ENCODE results near the gene BCL6B. TPM values are rescaled to one million over a fixed set of nuclear protein-coding genes. Genes with fewer than 3 reads are reported as not detected.

Gene BCL6B
- total RNA-seq, 6 experiments from 2014 or later: not detected

GRCh38 chr17:6998855-6999508 lies 23.9 kb upstream of the BCL6B start:
- Mint-ChIP-seq H3K4me1 (ENCODE audit: low read depth) (peaks cover 7% of the 10 kb centered on the region), H3K9me3 (no peaks in the 10 kb centered on the region), H3K4me3 (no peak overlapping the region), H3K36me3 (ENCODE audit: low read depth) (peaks cover 20% of the 10 kb centered on the region), H3K27me3 (ENCODE audit: insufficient read depth) (peaks cover 1% of the 10 kb centered on the region; the same call in 1 of the 2 replicates), H3K27ac (no peak overlapping the region)
- DNase-seq: no peak
- TF ChIP-seq, protein P1, sequence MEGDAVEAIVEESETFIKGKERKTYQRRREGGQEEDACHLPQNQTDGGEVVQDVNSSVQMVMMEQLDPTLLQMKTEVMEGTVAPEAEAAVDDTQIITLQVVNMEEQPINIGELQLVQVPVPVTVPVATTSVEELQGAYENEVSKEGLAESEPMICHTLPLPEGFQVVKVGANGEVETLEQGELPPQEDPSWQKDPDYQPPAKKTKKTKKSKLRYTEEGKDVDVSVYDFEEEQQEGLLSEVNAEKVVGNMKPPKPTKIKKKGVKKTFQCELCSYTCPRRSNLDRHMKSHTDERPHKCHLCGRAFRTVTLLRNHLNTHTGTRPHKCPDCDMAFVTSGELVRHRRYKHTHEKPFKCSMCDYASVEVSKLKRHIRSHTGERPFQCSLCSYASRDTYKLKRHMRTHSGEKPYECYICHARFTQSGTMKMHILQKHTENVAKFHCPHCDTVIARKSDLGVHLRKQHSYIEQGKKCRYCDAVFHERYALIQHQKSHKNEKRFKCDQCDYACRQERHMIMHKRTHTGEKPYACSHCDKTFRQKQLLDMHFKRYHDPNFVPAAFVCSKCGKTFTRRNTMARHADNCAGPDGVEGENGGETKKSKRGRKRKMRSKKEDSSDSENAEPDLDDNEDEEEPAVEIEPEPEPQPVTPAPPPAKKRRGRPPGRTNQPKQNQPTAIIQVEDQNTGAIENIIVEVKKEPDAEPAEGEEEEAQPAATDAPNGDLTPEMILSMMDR (IDR thresholded peaks at IDR 0.05): no peak

DNA sequence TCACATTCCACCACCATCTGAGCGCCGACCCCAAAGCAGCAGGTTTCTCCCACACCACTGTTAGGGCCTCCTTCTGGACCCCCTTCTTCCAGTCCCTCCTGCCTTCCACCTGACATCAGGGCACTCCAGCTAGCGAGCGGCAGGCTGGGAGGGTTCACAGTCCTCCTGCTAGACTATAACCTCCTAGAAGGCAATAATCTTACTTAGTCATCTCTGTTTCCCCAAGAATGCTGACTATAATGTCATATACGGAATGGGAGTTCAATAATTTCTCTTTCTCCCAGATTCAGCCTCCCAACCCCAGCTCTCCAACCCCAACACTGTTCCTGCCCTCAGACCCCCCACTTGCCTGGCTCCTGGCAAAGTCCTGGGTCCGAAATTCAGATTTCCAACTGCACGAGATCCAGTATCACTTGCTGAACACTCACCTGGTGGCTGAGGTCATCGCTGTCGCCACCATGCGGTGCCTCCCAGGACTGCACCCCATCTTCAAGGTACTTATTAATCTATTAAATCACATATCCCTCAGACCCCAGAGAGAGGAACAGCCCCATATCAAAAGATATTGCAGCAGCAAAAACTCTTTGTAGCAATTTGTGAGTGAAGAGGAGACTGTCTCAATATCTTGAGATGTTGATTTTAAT lies 21.4 kb upstream of the BCL6B start:
- no peak for DNase-seq
- Mint-ChIP-seq H3K4me3 (no peak overlapping the region), H3K9me3 (no peaks in the 10 kb centered on the region), H3K36me3 (ENCODE audit: low read depth) (peaks cover 20% of the 10 kb centered on the region), H3K27me3 (ENCODE audit: insufficient read depth) (peaks cover 1% of the 10 kb centered on the region), H3K4me1 (ENCODE audit: low read depth) (peaks cover 5% of the 10 kb centered on the region; the same call in 1 of the 2 replicates), H3K27ac (no peak overlapping the region)
- TF ChIP-seq, protein P1 (IDR thresholded peaks at IDR 0.05): peak; percentile 75

GRCh38 chr17:7002288-7003047 lies 20.4 kb upstream of the BCL6B start:
- H3K27ac Mint-ChIP-seq: no peak overlapping the region
- no peak for DNase-seq
- H3K36me3 Mint-ChIP-seq (ENCODE audit: low read depth): peaks cover 14% of the 10 kb centered on the region
- TF ChIP-seq, protein P1 (IDR thresholded peaks at IDR 0.05): no peak
- peaks cover 1% of the 10 kb centered on the region for H3K27me3 Mint-ChIP-seq (ENCODE audit: insufficient read depth)
- H3K4me3 Mint-ChIP-seq: no peak overlapping the region
- H3K9me3 Mint-ChIP-seq: no peaks in the 10 kb centered on the region
- peaks cover 5% of the 10 kb centered on the region; the same call in 1 of the 2 replicates for H3K4me1 Mint-ChIP-seq (ENCODE audit: low read depth)

DNA sequence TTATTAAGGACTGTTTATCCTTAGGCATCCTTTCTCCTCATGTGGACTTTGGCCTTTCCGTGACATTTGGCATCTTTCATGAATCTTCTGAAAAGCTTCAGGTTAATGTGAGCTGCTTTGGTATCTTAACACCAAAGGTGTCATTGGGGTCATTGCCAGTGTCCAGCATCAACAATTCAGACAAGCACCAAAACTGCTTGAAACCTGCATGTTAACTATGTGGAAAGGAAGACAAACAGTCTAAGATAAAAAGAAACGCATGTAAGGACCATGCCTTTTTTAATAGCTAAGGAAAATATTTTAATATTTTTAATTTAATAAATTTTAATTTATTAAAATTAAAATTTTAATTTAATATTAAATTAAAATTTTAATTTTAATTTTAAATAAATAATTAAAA lies 19.1 kb upstream of the BCL6B start:
- TF ChIP-seq, protein P1 (IDR thresholded peaks at IDR 0.05): no peak
- DNase-seq: no peak
- H3K4me3 Mint-ChIP-seq: no peak overlapping the region
- peaks cover 5% of the 10 kb centered on the region; the same call in 1 of the 2 replicates for H3K4me1 Mint-ChIP-seq (ENCODE audit: low read depth)
- no peaks in the 10 kb centered on the region for H3K9me3 Mint-ChIP-seq
- H3K27ac Mint-ChIP-seq: no peak overlapping the region
- peaks cover 7% of the 10 kb centered on the region for H3K36me3 Mint-ChIP-seq (ENCODE audit: low read depth)
- no peaks in the 10 kb centered on the region; the same call in 1 of the 2 replicates for H3K27me3 Mint-ChIP-seq (ENCODE audit: insufficient read depth)

- H3K9me3 Mint-ChIP-seq: no peaks in the 10 kb centered on the region
- H3K4me1 Mint-ChIP-seq (ENCODE audit: low read depth): peaks cover 10% of the 10 kb centered on the region
- TF ChIP-seq, protein P1 (IDR thresholded peaks at IDR 0.05): peak; percentile 86
- no peak overlapping the region for H3K4me3 Mint-ChIP-seq
- peaks cover 11% of the 10 kb centered on the region for H3K36me3 Mint-ChIP-seq (ENCODE audit: low read depth)
- H3K27me3 Mint-ChIP-seq (ENCODE audit: insufficient read depth): no peaks in the 10 kb centered on the region; the same call in 1 of the 2 replicates
- peak; percentile 56 for DNase-seq
- H3K27ac Mint-ChIP-seq: no peak overlapping the region
Measured at GRCh38 chr17:7004398-7005253, 18.2 kb upstream of the BCL6B start.

Data from HFFc6 (cell line).